Brain microvascular endothelial cell (primary cell): ENCODE results near the gene CNN1.

Source experiments
- DNase-seq: peaks from one replicate; pipeline ENCODE4 v3.0.0-alpha.2; 2020
- H3K27ac ChIP-seq: fragments of 250-450 bp; sonication (Bioruptor Pico); 2 replicates; pipeline ENCODE4 v1.5.1; 2020; ENCODE audit warnings: mild to moderate bottlenecking, moderate library complexity
- H3K27me3 ChIP-seq: fragments of 250-450 bp; sonication (Bioruptor Pico); replicated peaks from 2 replicates; pipeline ENCODE4 v1.5.1; 2020; ENCODE audit warnings: mild to moderate bottlenecking
- H3K36me3 ChIP-seq: fragments of 250-450 bp; sonication (Bioruptor Pico); replicated peaks from 2 replicates; pipeline ENCODE4 v1.5.1; 2020; ENCODE audit warnings: mild to moderate bottlenecking
- H3K4me3 ChIP-seq: 2 replicates; pipeline ENCODE4 v1.5.1; 2011; ENCODE audit warnings: low read depth, mild to moderate bottlenecking, control low read depth, low read length, moderate library complexity
- in situ Hi-C: cut with HindIII; loops from 2 replicates; pipeline ENCODE4 v1.10.0; 2017; ENCODE audit warnings: low sequenced_read_pairs, low pct_ligation_motif_present
- TF ChIP-seq, protein P1 (sequence below): IDR thresholded peaks from 2 replicates; pipeline ENCODE4 v1.5.1; 2011; ENCODE audit warnings: low read depth, mild to moderate bottlenecking, moderate library complexity, low read length, control low read depth, inconsistent platforms; ENCODE audit errors: missing control alignments

CNN1 gene

DNA sequence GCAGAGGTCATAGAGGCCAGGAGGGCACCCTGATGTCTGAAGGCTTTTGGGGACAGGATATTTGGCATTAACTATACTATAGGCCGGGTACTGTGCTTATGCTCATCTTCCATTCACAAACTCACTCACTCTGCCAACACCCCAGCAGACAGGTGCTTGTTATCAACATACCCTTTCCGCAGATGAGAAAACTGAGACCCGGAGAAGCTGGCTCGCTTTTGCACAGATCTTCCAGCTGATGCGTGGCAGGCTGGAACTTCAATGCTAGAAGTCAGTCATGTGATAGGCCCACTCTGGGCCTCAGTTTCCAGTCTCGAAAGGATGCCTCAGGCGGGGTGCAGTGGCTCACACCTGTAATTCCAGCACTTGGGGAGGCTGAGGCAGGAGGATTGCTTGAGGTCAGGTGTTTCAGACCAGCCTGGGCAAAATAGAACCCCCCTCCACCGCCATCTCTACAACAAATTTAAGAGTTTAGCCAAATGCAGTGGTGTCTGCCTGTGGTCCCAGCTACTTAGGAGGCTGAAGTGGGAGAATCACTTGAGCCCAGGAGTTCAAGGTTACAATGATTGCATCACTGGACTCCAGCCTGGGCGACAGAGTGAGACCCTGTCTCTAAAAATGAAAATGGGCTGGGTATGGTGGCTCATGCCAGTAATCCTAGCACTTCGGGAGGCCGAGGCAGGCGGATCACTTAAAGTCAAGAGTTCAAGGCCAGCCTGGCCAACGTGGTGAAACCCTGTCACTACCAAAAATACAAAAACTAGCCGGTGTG, 9.5 kb downstream of the CNN1 start:
- DNase-seq = no peak
- Histone ChIP-seq H3K27ac (no peak overlapping the region), H3K4me3 (no peak overlapping the region), H3K27me3 (no peaks in the 10 kb centered on the region), H3K36me3 (peaks cover 14% of the 10 kb centered on the region)
- TF ChIP-seq, protein P1, sequence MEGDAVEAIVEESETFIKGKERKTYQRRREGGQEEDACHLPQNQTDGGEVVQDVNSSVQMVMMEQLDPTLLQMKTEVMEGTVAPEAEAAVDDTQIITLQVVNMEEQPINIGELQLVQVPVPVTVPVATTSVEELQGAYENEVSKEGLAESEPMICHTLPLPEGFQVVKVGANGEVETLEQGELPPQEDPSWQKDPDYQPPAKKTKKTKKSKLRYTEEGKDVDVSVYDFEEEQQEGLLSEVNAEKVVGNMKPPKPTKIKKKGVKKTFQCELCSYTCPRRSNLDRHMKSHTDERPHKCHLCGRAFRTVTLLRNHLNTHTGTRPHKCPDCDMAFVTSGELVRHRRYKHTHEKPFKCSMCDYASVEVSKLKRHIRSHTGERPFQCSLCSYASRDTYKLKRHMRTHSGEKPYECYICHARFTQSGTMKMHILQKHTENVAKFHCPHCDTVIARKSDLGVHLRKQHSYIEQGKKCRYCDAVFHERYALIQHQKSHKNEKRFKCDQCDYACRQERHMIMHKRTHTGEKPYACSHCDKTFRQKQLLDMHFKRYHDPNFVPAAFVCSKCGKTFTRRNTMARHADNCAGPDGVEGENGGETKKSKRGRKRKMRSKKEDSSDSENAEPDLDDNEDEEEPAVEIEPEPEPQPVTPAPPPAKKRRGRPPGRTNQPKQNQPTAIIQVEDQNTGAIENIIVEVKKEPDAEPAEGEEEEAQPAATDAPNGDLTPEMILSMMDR = no peak
- in situ Hi-C loops = no loop called here

DNA sequence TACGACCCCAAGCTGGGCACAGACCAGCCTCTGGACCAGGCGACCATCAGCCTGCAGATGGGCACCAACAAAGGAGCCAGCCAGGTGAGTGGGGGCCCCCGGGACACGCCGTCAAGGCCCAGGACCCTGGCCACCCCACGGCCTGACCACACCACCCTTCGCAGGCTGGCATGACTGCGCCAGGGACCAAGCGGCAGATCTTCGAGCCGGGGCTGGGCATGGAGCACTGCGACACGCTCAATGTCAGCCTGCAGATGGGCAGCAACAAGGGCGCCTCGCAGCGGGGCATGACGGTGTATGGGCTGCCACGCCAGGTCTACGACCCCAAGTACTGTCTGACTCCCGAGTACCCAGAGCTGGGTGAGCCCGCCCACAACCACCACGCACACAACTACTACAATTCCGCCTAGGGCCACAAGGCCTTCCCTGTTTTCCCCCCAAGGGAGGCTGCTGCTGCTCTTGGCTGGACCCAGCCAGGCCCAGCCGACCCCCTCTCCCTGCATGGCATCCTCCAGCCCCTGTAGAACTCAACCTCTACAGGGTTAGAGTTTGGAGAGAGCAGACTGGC, 10.8 kb downstream of the CNN1 start:
- peaks cover 27% of the 10 kb centered on the region for H3K36me3 ChIP-seq
- TF ChIP-seq, protein P1 = no peak
- no peak overlapping the region for H3K4me3 ChIP-seq
- H3K27ac ChIP-seq = no peak overlapping the region
- in situ Hi-C loops = no loop called here
- no peaks in the 10 kb centered on the region for H3K27me3 ChIP-seq
- DNase-seq = no peak

DNA sequence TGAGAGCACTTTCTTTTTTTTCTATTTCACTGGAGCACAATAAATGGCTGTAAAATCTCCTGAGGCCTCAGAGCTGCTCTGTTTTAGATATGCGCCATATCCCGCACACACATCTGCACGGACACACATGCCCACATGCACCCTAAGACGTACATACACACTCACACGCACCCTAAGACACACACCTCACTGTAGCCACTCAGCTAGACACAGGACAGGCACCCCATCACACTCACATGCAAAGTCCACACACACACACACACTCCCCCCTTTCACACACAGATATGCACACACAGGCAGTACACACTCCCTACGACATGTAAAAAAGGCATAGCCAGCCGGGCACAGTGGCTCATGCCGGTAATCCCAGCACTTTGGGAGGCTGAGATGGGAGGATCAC, 11.6 kb downstream of the CNN1 start:
- Histone ChIP-seq H3K36me3 (peaks cover 28% of the 10 kb centered on the region), H3K27me3 (no peaks in the 10 kb centered on the region), H3K27ac (no peak overlapping the region), H3K4me3 (no peak overlapping the region)
- in situ Hi-C loops = no loop called here
- TF ChIP-seq, protein P1 = no peak
- DNase-seq = no peak

DNA sequence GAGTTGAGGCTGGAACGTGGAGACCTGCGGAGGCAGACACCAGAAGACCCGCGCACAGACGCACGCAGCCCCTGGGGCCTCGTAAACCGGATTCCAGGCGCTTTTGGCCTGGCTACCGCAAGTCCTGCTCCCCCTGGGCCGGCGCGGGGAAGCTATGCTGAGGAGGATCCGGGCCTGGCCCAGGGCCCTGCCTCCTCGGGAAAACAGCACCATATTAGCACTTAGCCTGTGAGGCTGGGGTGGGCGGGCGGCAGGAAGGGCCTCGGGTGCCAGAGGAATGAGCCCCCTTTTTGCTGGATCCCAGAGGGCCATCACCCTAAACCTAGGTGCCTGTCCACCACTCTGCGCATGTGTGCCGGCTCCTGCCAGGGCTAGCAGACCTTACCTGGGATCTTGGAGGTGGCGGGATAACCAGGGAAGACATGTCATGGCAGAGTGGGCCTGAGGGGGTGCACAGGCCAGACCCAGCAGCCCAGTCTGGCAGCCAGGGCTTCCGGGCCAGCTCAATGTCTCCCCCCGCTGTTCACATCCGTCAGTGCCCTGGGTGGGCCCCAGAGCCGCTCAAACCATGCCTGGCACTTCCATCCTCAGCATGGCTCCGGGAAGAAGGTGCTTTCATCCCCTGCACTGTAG, 13.1 kb downstream of the CNN1 start:
- DNase-seq = no peak
- in situ Hi-C loops = no loop called here
- TF ChIP-seq, protein P1 = peak; percentile 67
- H3K4me3 ChIP-seq = no peak overlapping the region
- H3K36me3 ChIP-seq = peaks cover 34% of the 10 kb centered on the region
- H3K27me3 ChIP-seq = no peaks in the 10 kb centered on the region
- no peak overlapping the region for H3K27ac ChIP-seq

DNA sequence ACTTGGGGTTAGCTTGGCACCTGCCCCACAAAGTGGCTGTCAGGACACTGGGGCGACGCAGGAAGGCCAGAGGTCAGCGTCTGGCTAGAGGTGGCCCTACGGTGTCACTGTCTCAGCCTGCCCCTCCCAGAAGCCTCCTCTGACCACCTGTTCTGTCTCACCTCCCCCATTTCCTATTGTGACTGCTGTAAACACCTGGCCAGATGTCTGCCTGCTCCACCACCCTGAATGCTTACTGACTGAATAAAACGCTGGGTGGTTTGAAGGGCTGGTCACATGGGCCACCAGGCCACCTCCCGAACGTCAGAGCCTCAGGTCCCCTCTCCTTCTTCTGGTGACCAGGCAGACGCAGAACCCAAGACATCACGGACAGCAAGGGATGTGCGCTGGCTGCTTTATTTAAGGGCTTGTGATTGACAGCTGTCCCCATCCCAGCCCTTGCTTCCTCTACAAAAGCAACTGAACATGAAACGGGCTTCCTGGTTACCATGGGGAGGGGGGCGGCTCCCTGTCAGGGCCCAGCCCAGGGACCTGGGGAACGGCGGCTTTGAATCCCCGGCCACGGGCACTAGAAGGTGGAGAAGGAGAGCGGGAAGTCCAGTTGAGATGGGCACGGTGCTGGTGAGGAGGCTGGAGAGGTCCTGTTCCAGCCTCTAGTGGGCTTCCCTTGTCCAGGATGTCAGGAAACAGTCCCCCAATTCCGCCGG, 14.2 kb downstream of the CNN1 start:
- Histone ChIP-seq H3K36me3 (peaks cover 34% of the 10 kb centered on the region), H3K4me3 (no peak overlapping the region)
- in situ Hi-C loops = no loop called here

More for the DNA sequence above, 14.2 kb downstream of the CNN1 start:
- H3K27me3 ChIP-seq = no peaks in the 10 kb centered on the region
- no peak overlapping the region for H3K27ac ChIP-seq
- TF ChIP-seq, protein P1 = no peak
- no peak for DNase-seq
